ENCODE measurements around the gene ITPR1. TPM values are rescaled to one million over a fixed set of nuclear protein-coding genes. Genes with fewer than 3 reads are reported as not detected.

Gene ITPR1
- total RNA-seq, 2 donors from 2014 or later = 254 to 283 TPM

DNA sequence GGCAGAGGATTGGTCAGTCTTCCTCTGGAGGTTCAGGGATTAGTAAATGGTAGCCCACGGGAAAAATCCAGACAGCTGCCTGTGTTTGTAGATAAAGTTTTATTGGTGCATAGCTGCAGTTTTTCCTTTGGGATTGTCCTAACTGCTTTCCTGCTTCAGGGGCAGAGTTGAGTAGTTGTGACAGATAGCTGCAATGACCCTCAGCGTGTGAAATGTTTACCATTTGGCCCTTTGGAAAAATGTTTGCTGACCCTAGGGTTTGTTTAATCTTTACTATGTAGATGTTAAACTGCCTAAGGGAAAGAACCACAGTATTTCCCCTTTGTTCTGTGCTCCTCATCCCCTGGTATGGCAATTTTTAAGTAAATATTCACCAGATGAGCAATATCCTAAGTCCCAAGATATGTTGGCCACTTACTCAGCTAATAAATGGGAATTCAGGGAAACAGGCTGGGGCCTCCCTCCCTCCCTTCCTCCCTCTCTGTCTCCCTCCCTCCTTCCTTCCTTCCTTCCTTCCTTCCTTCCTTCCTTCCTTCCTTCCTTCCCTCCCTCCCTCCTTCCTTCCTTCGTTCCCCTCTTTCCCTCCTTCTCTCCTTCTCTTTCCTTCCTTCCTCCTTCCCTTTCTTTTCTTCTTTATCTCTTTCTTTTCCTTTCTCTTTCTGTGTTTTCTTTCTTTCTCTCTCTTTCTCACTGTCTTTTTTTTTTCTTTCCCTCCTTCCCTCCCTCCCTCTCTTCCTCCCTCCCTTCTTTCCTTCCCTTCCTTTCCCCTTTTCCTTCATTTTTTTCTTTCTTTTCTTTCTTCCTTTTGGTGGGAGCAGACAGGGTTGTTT lies 251.5 kb downstream of the ITPR1 start:
- peaks cover 7% of the 10 kb centered on the region for H3K36me3 ChIP-seq
- TF ChIP-seq, protein P1, sequence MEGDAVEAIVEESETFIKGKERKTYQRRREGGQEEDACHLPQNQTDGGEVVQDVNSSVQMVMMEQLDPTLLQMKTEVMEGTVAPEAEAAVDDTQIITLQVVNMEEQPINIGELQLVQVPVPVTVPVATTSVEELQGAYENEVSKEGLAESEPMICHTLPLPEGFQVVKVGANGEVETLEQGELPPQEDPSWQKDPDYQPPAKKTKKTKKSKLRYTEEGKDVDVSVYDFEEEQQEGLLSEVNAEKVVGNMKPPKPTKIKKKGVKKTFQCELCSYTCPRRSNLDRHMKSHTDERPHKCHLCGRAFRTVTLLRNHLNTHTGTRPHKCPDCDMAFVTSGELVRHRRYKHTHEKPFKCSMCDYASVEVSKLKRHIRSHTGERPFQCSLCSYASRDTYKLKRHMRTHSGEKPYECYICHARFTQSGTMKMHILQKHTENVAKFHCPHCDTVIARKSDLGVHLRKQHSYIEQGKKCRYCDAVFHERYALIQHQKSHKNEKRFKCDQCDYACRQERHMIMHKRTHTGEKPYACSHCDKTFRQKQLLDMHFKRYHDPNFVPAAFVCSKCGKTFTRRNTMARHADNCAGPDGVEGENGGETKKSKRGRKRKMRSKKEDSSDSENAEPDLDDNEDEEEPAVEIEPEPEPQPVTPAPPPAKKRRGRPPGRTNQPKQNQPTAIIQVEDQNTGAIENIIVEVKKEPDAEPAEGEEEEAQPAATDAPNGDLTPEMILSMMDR (IDR thresholded peaks at IDR 0.05) = no peak
- H3K9me3 ChIP-seq = no peaks in the 10 kb centered on the region
- ATAC-seq (ENCODE audit: insufficient number of reproducible peaks, low FRiP score, low read depth) (no peak), DNase-seq (ENCODE audit: low spot score) (no peak)
- no peaks in the 10 kb centered on the region for H3K27me3 ChIP-seq (replicated peaks; ENCODE audit: insufficient read depth)
- peak overlapping the region in 1 of 2 donors; percentile 42 for H3K27ac ChIP-seq
- H3K4me3 ChIP-seq = no peak overlapping the region
- H3K4me1 ChIP-seq (ENCODE audit: control insufficient read depth in 1 of 2, low read depth in 2 of 2) = peaks cover 20 to 40% of the 10 kb centered on the region in 2 donors

DNA sequence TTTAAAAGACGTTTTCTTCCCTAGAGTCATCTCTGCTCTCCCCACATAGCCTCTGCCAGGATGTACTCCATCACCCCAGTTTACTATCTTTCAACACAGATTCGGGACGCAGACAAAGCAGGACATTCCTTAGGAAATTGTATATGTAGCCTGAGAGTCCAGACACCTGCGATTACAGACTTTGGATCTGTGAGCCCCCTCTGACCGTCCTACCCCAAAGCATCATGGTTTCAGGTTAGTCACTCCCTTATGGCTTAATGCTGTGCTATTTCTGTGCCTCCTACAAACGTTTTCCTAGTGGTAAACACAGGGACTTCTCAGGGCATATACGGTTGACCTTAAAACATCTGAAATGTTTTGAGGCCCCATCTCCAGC lies 252.1 kb downstream of the ITPR1 start:
- ATAC-seq (ENCODE audit: insufficient number of reproducible peaks, low FRiP score, low read depth) (no peak), DNase-seq (ENCODE audit: low spot score) (no peak)
- H3K27me3 ChIP-seq (replicated peaks; ENCODE audit: insufficient read depth) = no peaks in the 10 kb centered on the region
- H3K4me1 ChIP-seq (ENCODE audit: control insufficient read depth in 1 of 2, low read depth in 2 of 2) = peaks cover 26 to 41% of the 10 kb centered on the region in 2 donors
- TF ChIP-seq, protein P1 (IDR thresholded peaks at IDR 0.05) = no peak
- peak overlapping the region in 1 of 2 donors; percentile 42 for H3K27ac ChIP-seq
- no peak overlapping the region for H3K4me3 ChIP-seq
- H3K9me3 ChIP-seq = no peaks in the 10 kb centered on the region
- peaks cover 7% of the 10 kb centered on the region for H3K36me3 ChIP-seq

DNA sequence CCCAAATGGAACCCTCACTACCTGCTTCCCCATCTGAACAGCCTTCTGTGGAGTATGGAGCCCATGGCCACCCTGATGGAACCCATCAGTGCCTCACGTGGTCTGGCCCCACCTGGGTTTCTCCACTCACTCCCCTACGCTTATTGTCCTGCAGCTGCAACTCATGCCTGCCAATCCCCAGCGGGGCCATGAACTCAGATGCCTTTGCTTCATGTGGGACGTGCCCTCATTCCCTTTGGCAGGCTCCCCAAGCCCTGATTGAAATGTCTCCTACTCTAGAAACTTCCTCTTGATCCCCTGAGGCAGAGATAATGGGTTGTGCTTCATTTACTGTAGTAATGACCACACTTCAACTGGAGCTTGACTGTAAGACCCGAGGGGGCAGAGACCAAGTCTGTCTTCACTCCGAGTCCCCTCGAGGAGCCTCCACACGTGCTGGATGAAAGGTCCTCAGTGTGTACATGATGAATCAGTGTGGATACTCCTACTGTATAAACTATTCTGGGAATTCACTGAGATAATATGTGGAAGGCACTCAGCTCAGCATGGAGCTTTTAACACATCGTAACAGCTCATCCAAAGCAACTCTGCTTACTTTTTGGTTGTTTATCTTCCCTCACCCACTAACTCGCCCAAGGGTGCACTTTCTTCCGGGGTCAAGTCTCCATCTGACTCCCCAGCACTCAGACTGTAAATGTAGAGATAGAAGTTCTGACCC lies 253.3 kb downstream of the ITPR1 start:
- Histone ChIP-seq H3K36me3 (peaks cover 7% of the 10 kb centered on the region), H3K27me3 (replicated peaks; ENCODE audit: insufficient read depth) (no peaks in the 10 kb centered on the region), H3K4me3 (no peak overlapping the region), H3K27ac (no peak overlapping the region), H3K9me3 (no peaks in the 10 kb centered on the region), H3K4me1 (ENCODE audit: control insufficient read depth in 1 of 2, low read depth in 2 of 2) (peaks cover 29 to 41% of the 10 kb centered on the region in 2 donors)
- TF ChIP-seq, protein P1 (IDR thresholded peaks at IDR 0.05) = no peak
- ATAC-seq (ENCODE audit: insufficient number of reproducible peaks, low FRiP score, low read depth) (no peak), DNase-seq (ENCODE audit: low spot score) (no peak)

DNA sequence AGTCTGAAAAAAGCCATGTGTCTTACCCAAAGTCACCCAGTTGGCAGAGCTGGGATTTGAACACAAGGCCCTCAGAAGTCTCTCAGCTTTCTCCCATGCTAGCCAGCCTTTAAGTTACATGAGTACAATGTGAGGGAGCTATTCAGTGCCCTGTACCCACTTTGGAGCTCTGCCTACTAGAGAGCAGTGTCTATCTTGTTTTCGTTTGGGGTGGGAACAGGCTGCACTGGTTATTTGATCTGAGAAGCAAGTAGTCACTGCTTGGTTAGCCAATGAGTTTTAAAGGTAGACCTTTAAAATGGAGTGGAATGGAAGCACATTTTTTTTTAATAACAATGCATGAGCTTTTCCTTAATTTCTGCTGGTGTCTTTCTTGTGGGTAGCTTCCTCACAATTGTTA lies 255.0 kb downstream of the ITPR1 start:
- TF ChIP-seq, protein P1 (IDR thresholded peaks at IDR 0.05) = no peak
- ATAC-seq (ENCODE audit: insufficient number of reproducible peaks, low FRiP score, low read depth) (no peak), DNase-seq (ENCODE audit: low spot score) (no peak)
- Histone ChIP-seq H3K27ac (no peak overlapping the region), H3K9me3 (no peaks in the 10 kb centered on the region), H3K27me3 (replicated peaks; ENCODE audit: insufficient read depth) (no peaks in the 10 kb centered on the region), H3K4me3 (no peak overlapping the region), H3K4me1 (ENCODE audit: control insufficient read depth in 1 of 2, low read depth in 2 of 2) (peaks cover 18 to 39% of the 10 kb centered on the region in 2 donors), H3K36me3 (peaks cover 7% of the 10 kb centered on the region)

DNA sequence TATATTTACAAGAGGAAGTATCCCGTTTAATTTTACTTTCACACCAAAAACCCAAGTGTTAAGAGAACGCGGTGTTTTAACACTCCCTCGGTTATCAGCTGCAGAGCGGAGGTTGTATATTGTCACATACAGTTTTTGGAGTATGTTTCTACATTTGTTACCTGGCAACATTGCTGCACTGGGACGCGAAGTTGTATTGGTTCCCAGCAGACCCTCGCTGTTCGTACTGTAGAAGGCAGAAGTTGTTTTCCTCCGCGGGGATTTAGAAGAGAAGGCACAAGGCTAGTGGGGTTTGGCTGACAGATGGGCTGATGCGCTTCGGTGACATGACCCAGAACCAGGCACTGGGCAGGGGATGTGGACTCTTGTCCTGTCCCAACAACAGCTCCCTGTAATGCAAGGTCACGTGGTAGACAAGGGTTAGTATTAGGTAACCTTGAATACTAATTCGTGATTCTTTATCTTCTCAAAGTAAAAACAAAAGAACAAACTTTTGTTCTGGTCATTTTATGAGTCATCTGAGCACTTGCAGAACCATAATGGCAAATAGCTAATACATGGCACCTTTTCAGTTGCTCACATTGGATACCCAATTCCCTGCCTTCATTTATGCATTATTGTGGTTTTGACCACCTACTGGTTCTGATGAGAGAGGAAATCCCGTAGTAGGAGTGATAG lies 255.7 kb downstream of the ITPR1 start:
- Histone ChIP-seq H3K4me1 (ENCODE audit: control insufficient read depth in 1 of 2, low read depth in 2 of 2) (peaks cover 18 to 39% of the 10 kb centered on the region in 2 donors), H3K27ac (no peak overlapping the region), H3K4me3 (no peak overlapping the region), H3K36me3 (peaks cover 7% of the 10 kb centered on the region), H3K9me3 (no peaks in the 10 kb centered on the region), H3K27me3 (replicated peaks; ENCODE audit: insufficient read depth) (no peaks in the 10 kb centered on the region)
- ATAC-seq (ENCODE audit: insufficient number of reproducible peaks, low FRiP score, low read depth) (no peak), DNase-seq (ENCODE audit: low spot score) (no peak)
- TF ChIP-seq, protein P1 (IDR thresholded peaks at IDR 0.05) = no peak

All from thoracic aorta (tissue), 2 donors.